HepG2 (cell line): ENCODE data around the gene GGA1. TPM values are rescaled to one million over a fixed set of nuclear protein-coding genes. Genes with fewer than 3 reads are reported as not detected.

ENCODE experiments used
- AGO2 ChIP-seq: fragments of 200-400 bp; formaldehyde crosslinking; optimal IDR thresholded peaks from 2 replicates; pipeline ENCODE3; 2017; ENCODE audit warnings: mild to moderate bottlenecking, low read depth, low read length, moderate library complexity
- AKAP8 ChIP-seq: sonication (generic); formaldehyde crosslinking; IDR thresholded peaks from 2 replicates; pipeline ENCODE4 v1.5.1; 2020; ENCODE audit warnings: mild to moderate bottlenecking, missing genetic modification reagents
- CBX2 ChIP-seq, 2 experiments: fragments of 200-600 bp in 1 of 2; sonication (generic); formaldehyde crosslinking in 1 of 2; IDR thresholded peaks; 2 replicates each; pipeline versions ENCODE4 v1.7.0 to v1.8.1; 2018 to 2022; ENCODE audit warnings: low read depth in 2 of 2, low read length in 1 of 2, mild to moderate bottlenecking in 1 of 2, missing genetic modification reagents in 1 of 2
- ERF ChIP-seq: IDR thresholded peaks from 2 replicates; pipeline ENCODE4 v1.6.1; 2018; ENCODE audit warnings: missing biosample characterization, missing genetic modification reagents
- FOXK1 ChIP-seq: sonication (generic); formaldehyde crosslinking; IDR thresholded peaks from 2 replicates; pipeline ENCODE4 v1.4.0; 2020; ENCODE audit warnings: low read depth, missing genetic modification reagents, borderline replicate concordance
- ISL2 ChIP-seq: sonication (generic); formaldehyde crosslinking; IDR thresholded peaks from 2 replicates; pipeline ENCODE4 v1.5.0; 2020; ENCODE audit warnings: missing genetic modification reagents
- KLF15 ChIP-seq: sonication (generic); formaldehyde crosslinking; IDR thresholded peaks from 2 replicates; pipeline ENCODE4 v1.8.1; 2023; ENCODE audit warnings: borderline replicate concordance, mild to moderate bottlenecking, inconsistent platforms, missing genetic modification reagents, mixed read lengths
- MBD4 ChIP-seq: IDR thresholded peaks from 2 replicates; pipeline ENCODE4 v1.6.1; 2012; ENCODE audit warnings: low read length, inconsistent platforms, borderline replicate concordance
- NR2C2 ChIP-seq: sonication (generic); formaldehyde crosslinking; IDR thresholded peaks from 2 replicates; pipeline ENCODE4 v1.4.0; 2020; ENCODE audit warnings: missing genetic modification reagents, mild to moderate bottlenecking, moderate library complexity, borderline replicate concordance
- POLR2AphosphoS2 ChIP-seq: IDR thresholded peaks from 2 replicates; pipeline ENCODE4 v1.6.1; 2011; ENCODE audit warnings: low read depth, low read length, improper control_type of control experiment
- XRCC5 ChIP-seq: fragments of 200-400 bp; formaldehyde crosslinking; optimal IDR thresholded peaks from 2 replicates; pipeline ENCODE3; 2017; ENCODE audit warnings: mild to moderate bottlenecking, low read length
- ZNF12 ChIP-seq: sonication (generic); formaldehyde crosslinking; IDR thresholded peaks from 2 replicates; pipeline ENCODE4 v1.5.0; 2020; ENCODE audit warnings: missing genetic modification reagents
- ZNF337 ChIP-seq: sonication (generic); formaldehyde crosslinking; IDR thresholded peaks from 2 replicates; pipeline ENCODE4 v1.5.1; 2020; ENCODE audit warnings: missing genetic modification reagents, low read depth, mild to moderate bottlenecking, borderline replicate concordance
- ZNF501 ChIP-seq: sonication (generic); formaldehyde crosslinking; IDR thresholded peaks from 2 replicates; pipeline ENCODE4 v1.5.1; 2020; ENCODE audit warnings: mild to moderate bottlenecking, moderate library complexity, missing genetic modification reagents
- ZNF629 ChIP-seq: sonication (generic); formaldehyde crosslinking; conservative IDR thresholded peaks from 2 replicates; pipeline ENCODE4 v1.5.0; 2020; ENCODE audit warnings: missing genetic modification reagents
- ZNF644 ChIP-seq: IDR thresholded peaks from 2 replicates; pipeline ENCODE4 v1.6.1; 2016; ENCODE audit warnings: low read depth
- ZNF773 ChIP-seq: sonication (generic); formaldehyde crosslinking; IDR thresholded peaks from 2 replicates; pipeline ENCODE4 v1.4.0; 2020; ENCODE audit warnings: missing genetic modification reagents, borderline replicate concordance
- polyA plus RNA-seq, 8 experiments: library from polyadenylated mRNA; depleted of rRNA in 3 of 8; stranded (reverse) in 7 of 8; unstranded in 1 of 8; fragments of >200 nt; fragmentation: Illumina TruSeq in 4 of 8; extraction: Trizol in 4 of 8; gene quantifications; 2 replicates each; pipeline versions ENCODE4 v1.2.1 to v1.2.3, GENCODE V29; 2011 to 2016; ENCODE audit warnings: low read depth in 4 of 8, missing spikeins in 1 of 8, mixed read lengths in 1 of 8; ENCODE audit not compliant: insufficient read depth in 1 of 8
- total RNA-seq, 5 experiments: library from RNA; depleted of rRNA; stranded (reverse); fragments of >200 nt; fragmentation: Illumina TruSeq; extraction: Trizol; gene quantifications; 2 replicates each; pipeline ENCODE4 v1.2.3, GENCODE V29; 2016; ENCODE audit warnings: low read depth in 1 of 5
- TF ChIP-seq, protein P1 (sequence below): sonication (generic); formaldehyde crosslinking; conservative IDR thresholded peaks from 2 replicates; pipeline ENCODE4 v1.8.0; 2022; ENCODE audit warnings: low read depth, missing genetic modification reagents
- TF ChIP-seq, protein P2 (sequence below), 2 experiments: sonication (generic) in 1 of 2; formaldehyde crosslinking in 1 of 2; IDR thresholded peaks; 2 replicates each; pipeline versions ENCODE4 v1.5.1 to v1.6.1; 2011 to 2020; ENCODE audit warnings: borderline replicate concordance in 1 of 2, low read depth in 1 of 2, low read length in 1 of 2, mild to moderate bottlenecking in 1 of 2, missing genetic modification reagents in 1 of 2, moderate library complexity in 1 of 2
- TF ChIP-seq, protein P3 (sequence below): sonication (generic); formaldehyde crosslinking; conservative IDR thresholded peaks from 2 replicates; pipeline ENCODE4 v1.4.0; 2020; ENCODE audit warnings: missing genetic modification reagents
- TF ChIP-seq, protein P4 (sequence below): sonication (generic); formaldehyde crosslinking; IDR thresholded peaks from 2 replicates; pipeline ENCODE4 v1.4.0; 2020; ENCODE audit warnings: missing genetic modification reagents, mild to moderate bottlenecking, borderline replicate concordance

The GGA1 gene
- total and polyA plus RNA-seq, 2 of the 13 experiments (the other 11 are each of a cell fraction or from before 2014, with no cell fraction given) = 29.1 to 87.2 TPM

DNA sequence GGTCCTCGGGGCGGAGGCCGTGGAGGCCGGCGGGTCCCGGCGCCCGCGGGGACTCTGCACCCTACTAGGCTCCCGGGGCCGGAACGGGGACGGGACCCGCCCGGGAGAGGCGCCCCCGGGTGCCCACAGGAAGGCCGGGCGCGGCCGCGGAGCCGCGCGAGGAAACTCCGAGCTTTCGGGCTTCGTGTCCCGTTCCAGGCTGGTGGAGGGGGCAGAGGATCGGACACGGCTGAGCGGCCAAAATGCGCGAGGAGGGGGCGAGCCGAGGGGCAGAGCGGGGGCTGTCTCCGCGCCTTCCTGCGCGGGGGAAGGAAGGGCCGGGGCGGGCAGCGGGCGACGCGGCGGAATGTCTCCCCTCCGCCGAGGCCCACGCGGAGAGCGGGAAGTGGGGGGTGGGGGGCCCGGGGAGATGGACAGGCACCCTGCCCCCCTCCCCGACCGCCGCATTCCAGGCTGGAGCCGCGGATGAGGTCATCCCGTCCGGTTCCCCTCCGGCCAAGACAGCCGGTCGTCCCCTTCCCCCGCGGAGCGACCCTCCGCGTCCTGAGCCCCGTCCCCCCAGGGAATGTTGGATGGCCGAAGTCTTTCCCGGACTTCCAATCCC, 47.9 kb upstream of the GGA1 start (continued):
- TF ChIP-seq ZNF644 (CRISPR knock-in tag) = no peak
- TF ChIP-seq, protein P1, sequence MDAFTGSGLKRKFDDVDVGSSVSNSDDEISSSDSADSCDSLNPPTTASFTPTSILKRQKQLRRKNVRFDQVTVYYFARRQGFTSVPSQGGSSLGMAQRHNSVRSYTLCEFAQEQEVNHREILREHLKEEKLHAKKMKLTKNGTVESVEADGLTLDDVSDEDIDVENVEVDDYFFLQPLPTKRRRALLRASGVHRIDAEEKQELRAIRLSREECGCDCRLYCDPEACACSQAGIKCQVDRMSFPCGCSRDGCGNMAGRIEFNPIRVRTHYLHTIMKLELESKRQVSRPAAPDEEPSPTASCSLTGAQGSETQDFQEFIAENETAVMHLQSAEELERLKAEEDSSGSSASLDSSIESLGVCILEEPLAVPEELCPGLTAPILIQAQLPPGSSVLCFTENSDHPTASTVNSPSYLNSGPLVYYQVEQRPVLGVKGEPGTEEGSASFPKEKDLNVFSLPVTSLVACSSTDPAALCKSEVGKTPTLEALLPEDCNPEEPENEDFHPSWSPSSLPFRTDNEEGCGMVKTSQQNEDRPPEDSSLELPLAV = 0 out of 2 replicates have a peak, but pooled peaks have one; percentile 19
- TF ChIP-seq ZNF12 = no peak
- TF ChIP-seq AGO2 = peak; percentile 10
- no peak for TF ChIP-seq ZNF501 (CRISPR knock-in tag)
- TF ChIP-seq POLR2AphosphoS2 = no peak
- no peak for TF ChIP-seq ZNF337 (CRISPR knock-in tag)
- TF ChIP-seq, protein P2, sequence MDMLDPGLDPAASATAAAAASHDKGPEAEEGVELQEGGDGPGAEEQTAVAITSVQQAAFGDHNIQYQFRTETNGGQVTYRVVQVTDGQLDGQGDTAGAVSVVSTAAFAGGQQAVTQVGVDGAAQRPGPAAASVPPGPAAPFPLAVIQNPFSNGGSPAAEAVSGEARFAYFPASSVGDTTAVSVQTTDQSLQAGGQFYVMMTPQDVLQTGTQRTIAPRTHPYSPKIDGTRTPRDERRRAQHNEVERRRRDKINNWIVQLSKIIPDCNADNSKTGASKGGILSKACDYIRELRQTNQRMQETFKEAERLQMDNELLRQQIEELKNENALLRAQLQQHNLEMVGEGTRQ (IDR thresholded peaks at IDR 0.05; ENCODE audit: low read depth, low read length) = no peak
- TF ChIP-seq, protein P2 (CRISPR knock-in tag; IDR thresholded peaks at IDR 0.05; ENCODE audit: borderline replicate concordance) = no peak
- 0 out of 2 replicates have a peak, but pooled peaks have one; percentile 13 for TF ChIP-seq ZNF773 (CRISPR knock-in tag)
- TF ChIP-seq FOXK1 = no peak
- TF ChIP-seq CBX2 (IDR thresholded peaks at IDR 0.05; ENCODE audit: low read depth, low read length) = no peak
- no peak for TF ChIP-seq CBX2 (CRISPR knock-in tag; IDR thresholded peaks at IDR 0.05; ENCODE audit: low read depth)
- TF ChIP-seq KLF15 = no peak
- no peak for TF ChIP-seq AKAP8 (CRISPR knock-in tag)
- TF ChIP-seq XRCC5 = no peak
- TF ChIP-seq ISL2 = 0 out of 2 replicates have a peak, but pooled peaks have one; percentile 36
- TF ChIP-seq ERF (CRISPR knock-in tag) = no peak
- TF ChIP-seq ZNF629 (CRISPR knock-in tag) = no peak
- no peak for TF ChIP-seq NR2C2 (CRISPR knock-in tag)
- TF ChIP-seq, protein P3, sequence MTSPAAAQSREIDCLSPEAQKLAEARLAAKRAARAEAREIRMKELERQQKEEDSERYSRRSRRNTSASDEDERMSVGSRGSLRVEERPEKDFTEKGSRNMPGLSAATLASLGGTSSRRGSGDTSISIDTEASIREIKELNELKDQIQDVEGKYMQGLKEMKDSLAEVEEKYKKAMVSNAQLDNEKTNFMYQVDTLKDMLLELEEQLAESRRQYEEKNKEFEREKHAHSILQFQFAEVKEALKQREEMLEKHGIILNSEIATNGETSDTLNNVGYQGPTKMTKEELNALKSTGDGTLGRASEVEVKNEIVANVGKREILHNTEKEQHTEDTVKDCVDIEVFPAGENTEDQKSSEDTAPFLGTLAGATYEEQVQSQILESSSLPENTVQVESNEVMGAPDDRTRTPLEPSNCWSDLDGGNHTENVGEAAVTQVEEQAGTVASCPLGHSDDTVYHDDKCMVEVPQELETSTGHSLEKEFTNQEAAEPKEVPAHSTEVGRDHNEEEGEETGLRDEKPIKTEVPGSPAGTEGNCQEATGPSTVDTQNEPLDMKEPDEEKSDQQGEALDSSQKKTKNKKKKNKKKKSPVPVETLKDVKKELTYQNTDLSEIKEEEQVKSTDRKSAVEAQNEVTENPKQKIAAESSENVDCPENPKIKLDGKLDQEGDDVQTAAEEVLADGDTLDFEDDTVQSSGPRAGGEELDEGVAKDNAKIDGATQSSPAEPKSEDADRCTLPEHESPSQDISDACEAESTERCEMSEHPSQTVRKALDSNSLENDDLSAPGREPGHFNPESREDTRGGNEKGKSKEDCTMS (CRISPR knock-in tag) = no peak
- TF ChIP-seq, protein P4, sequence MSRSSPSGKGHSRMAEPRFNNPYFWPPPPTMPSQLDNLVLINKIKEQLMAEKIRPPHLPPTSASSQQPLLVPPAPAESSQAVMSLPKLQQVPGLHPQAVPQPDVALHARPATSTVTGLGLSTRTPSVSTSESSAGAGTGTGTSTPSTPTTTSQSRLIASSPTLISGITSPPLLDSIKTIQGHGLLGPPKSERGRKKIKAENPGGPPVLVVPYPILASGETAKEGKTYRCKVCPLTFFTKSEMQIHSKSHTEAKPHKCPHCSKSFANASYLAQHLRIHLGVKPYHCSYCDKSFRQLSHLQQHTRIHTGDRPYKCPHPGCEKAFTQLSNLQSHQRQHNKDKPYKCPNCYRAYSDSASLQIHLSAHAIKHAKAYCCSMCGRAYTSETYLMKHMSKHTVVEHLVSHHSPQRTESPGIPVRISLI (CRISPR knock-in tag) = no peak
- TF ChIP-seq MBD4 = no peak
